ENCODE results near the gene LRRC8C.
"Not testable (repeated sequence)": the region's sequence is repeated elsewhere in the genome, so short reads cannot be mapped to it uniquely, and the experiment has no call there.

Gene LRRC8C

DNA sequence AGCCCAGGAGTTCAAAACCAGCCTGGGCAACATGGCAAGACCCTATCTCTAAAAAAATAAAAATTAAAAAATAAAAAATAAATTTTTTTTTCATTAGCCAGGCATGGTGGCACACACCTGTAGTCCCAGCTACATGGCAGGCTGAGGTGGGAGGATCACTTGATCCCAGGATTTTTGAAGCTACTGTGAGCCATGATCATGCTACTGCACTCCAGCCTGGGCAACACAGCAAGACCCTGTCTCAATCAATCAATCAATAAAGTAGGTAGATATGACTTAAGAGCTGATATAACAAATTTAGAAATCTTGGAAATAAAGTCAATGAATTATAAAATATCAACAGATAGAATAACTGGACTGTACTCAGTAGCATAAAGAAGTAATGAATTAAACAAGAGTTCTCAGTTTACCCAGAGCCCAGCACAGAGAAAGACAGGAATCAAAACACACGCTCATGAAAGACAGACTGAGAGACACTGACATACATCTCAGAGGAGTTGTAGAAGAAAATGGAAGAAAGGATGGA is 69.7 kb downstream of the LRRC8C start:
- Histone ChIP-seq H3K9me3 (ENCODE audit: insufficient read depth, low read length, severe bottlenecking) (no peaks in the 10 kb centered on the region), H3K4me1 (ENCODE audit: insufficient read depth, low read length) (peaks cover 69% of the 10 kb centered on the region), H3K4me3 (ENCODE audit: low read depth in 1 of 2, low read length in 2 of 2) (no peak overlapping the region), H4K20me1 (ENCODE audit: insufficient read depth, low read length) (no peaks in the 10 kb centered on the region), H3K79me2 (ENCODE audit: insufficient read depth, low read length) (no peaks in the 10 kb centered on the region), H3K27me3 (ENCODE audit: insufficient read depth, low read length, poor library complexity) (no peaks in the 10 kb centered on the region), H3K36me3 (ENCODE audit: insufficient read depth, low read length) (peaks cover 3% of the 10 kb centered on the region; the same call in 1 of the 2 replicates), H2AFZ (ENCODE audit: low read depth, low read length) (no peak overlapping the region), H3K9ac (ENCODE audit: low read depth, low read length) (peak overlapping the region; percentile 7; the same call in 1 of the 2 replicates), H3K4me2 (ENCODE audit: insufficient read depth, low read length) (peak overlapping the region; percentile 31), H3K27ac (ENCODE audit: low read length) (peak overlapping the region; percentile 60)
- no peak for TF ChIP-seq EZH2 (IDR thresholded peaks at IDR 0.05; ENCODE audit: borderline replicate concordance, low read depth, low read length, severe bottlenecking)
- TF ChIP-seq, protein P1, sequence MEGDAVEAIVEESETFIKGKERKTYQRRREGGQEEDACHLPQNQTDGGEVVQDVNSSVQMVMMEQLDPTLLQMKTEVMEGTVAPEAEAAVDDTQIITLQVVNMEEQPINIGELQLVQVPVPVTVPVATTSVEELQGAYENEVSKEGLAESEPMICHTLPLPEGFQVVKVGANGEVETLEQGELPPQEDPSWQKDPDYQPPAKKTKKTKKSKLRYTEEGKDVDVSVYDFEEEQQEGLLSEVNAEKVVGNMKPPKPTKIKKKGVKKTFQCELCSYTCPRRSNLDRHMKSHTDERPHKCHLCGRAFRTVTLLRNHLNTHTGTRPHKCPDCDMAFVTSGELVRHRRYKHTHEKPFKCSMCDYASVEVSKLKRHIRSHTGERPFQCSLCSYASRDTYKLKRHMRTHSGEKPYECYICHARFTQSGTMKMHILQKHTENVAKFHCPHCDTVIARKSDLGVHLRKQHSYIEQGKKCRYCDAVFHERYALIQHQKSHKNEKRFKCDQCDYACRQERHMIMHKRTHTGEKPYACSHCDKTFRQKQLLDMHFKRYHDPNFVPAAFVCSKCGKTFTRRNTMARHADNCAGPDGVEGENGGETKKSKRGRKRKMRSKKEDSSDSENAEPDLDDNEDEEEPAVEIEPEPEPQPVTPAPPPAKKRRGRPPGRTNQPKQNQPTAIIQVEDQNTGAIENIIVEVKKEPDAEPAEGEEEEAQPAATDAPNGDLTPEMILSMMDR (IDR thresholded peaks at IDR 0.05; ENCODE audit: borderline replicate concordance, extremely low read depth, low read length, poor library complexity, severe bottlenecking): no peak
- DNase-seq (no peak), ATAC-seq (ENCODE audit: insufficient read depth, low read depth) (no peak)

DNA sequence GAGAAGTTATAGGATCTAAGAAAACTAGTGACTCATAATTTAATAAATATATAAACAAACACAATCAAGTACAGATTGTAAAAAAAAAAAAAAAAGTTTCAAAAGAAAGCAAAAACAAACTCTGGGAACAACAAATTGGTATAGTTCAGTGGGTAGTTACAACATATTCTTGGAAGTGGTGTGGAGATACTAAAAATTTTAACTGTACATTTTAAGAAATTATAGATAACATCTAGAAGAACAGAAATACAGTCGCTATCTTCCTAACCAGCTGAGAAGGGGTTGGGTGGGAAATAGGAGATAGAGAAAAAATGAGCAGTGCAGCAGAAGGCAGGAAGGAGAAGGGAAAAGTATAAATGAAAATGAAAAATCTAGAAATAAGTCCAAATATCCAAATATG is 70.5 kb downstream of the LRRC8C start:
- H3K9ac ChIP-seq (ENCODE audit: low read depth, low read length): 0 out of 2 replicates have a peak overlapping the region, but pooled peaks have one; percentile 7
- H3K27ac ChIP-seq (ENCODE audit: low read length): peak overlapping the region; percentile 60; the same call in 1 of the 2 replicates
- DNase-seq: no peak
- no peaks in the 10 kb centered on the region for H3K79me2 ChIP-seq (ENCODE audit: insufficient read depth, low read length)
- H3K9me3 ChIP-seq (ENCODE audit: insufficient read depth, low read length, severe bottlenecking): no peaks in the 10 kb centered on the region
- peaks cover 60% of the 10 kb centered on the region for H3K4me1 ChIP-seq (ENCODE audit: insufficient read depth, low read length)
- peaks cover 3% of the 10 kb centered on the region; the same call in 1 of the 2 replicates for H3K36me3 ChIP-seq (ENCODE audit: insufficient read depth, low read length)
- no peak for TF ChIP-seq EZH2 (IDR thresholded peaks at IDR 0.05; ENCODE audit: borderline replicate concordance, low read depth, low read length, severe bottlenecking)
- H3K27me3 ChIP-seq (ENCODE audit: insufficient read depth, low read length, poor library complexity): no peaks in the 10 kb centered on the region
- peak overlapping the region; percentile 31 for H3K4me2 ChIP-seq (ENCODE audit: insufficient read depth, low read length)
- H2AFZ ChIP-seq (ENCODE audit: low read depth, low read length): no peak overlapping the region
- H3K4me3 ChIP-seq (ENCODE audit: low read depth in 1 of 2, low read length in 2 of 2): no peak overlapping the region
- no peaks in the 10 kb centered on the region for H4K20me1 ChIP-seq (ENCODE audit: insufficient read depth, low read length)
- peak; percentile 69 for ATAC-seq (ENCODE audit: insufficient read depth, low read depth)

DNA sequence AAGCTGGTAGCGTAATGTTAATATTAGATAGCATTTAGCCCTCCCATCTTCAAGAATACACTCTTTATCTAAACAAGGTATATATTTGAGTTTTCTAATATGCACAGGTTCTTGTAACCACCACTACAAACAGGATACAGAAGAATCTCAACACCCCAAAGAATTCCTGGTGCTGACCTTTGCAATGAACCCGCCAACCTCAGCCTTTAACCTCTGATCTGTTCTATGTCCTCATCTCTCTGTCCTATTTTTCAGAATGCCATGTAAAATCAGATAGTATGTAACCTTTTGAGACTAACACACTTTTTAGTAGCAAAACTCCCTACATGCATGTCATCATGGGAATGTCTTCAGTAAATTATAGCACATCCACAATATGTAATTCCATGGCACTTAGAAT is 71.1 kb downstream of the LRRC8C start:
- H4K20me1 ChIP-seq (ENCODE audit: insufficient read depth, low read length): no peaks in the 10 kb centered on the region
- no peaks in the 10 kb centered on the region for H3K79me2 ChIP-seq (ENCODE audit: insufficient read depth, low read length)
- no peak overlapping the region for H3K9ac ChIP-seq (ENCODE audit: low read depth, low read length)
- DNase-seq: no peak
- TF ChIP-seq, protein P1 (IDR thresholded peaks at IDR 0.05; ENCODE audit: borderline replicate concordance, extremely low read depth, low read length, poor library complexity, severe bottlenecking): no peak
- TF ChIP-seq EZH2 (IDR thresholded peaks at IDR 0.05; ENCODE audit: borderline replicate concordance, low read depth, low read length, severe bottlenecking): no peak
- H3K27me3 ChIP-seq (ENCODE audit: insufficient read depth, low read length, poor library complexity): no peaks in the 10 kb centered on the region
- peaks cover 3% of the 10 kb centered on the region; the same call in 1 of the 2 replicates for H3K36me3 ChIP-seq (ENCODE audit: insufficient read depth, low read length)
- peaks cover 55% of the 10 kb centered on the region for H3K4me1 ChIP-seq (ENCODE audit: insufficient read depth, low read length)
- ATAC-seq (ENCODE audit: insufficient read depth, low read depth): 0 out of 3 replicates have a peak, but pooled peaks have one; percentile 24
- H3K27ac ChIP-seq (ENCODE audit: low read length): peak overlapping the region; percentile 60
- H2AFZ ChIP-seq (ENCODE audit: low read depth, low read length): no peak overlapping the region
- no peaks in the 10 kb centered on the region for H3K9me3 ChIP-seq (ENCODE audit: insufficient read depth, low read length, severe bottlenecking)
- no peak overlapping the region for H3K4me2 ChIP-seq (ENCODE audit: insufficient read depth, low read length)
- H3K4me3 ChIP-seq (ENCODE audit: low read depth in 1 of 2, low read length in 2 of 2): no peak overlapping the region

DNA sequence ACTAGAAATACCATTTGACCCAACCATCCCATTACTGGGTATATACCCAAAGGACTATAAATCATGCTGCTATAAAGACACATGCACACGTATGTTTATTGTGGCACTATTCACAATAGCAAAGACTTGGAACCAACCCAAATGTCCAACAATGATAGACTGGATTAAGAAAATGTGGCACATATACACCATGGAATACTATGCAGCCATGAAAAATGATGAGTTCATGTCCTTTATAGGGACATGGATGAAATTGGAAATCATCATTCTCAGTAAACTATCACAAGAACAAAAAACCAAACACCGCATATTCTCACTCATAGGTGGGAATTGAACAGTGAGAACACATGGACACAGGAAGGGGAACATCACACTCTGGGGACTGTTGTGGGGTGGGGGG is 72.0 kb downstream of the LRRC8C start:
- not testable (repeated sequence) for H3K27ac ChIP-seq (ENCODE audit: low read length); H3K36me3 ChIP-seq (ENCODE audit: insufficient read depth, low read length); DNase-seq; H3K4me3 ChIP-seq (ENCODE audit: low read depth in 1 of 2, low read length in 2 of 2); H3K79me2 ChIP-seq (ENCODE audit: insufficient read depth, low read length); H3K27me3 ChIP-seq (ENCODE audit: insufficient read depth, low read length, poor library complexity); H4K20me1 ChIP-seq (ENCODE audit: insufficient read depth, low read length); H3K9me3 ChIP-seq (ENCODE audit: insufficient read depth, low read length, severe bottlenecking); H3K9ac ChIP-seq (ENCODE audit: low read depth, low read length); H2AFZ ChIP-seq (ENCODE audit: low read depth, low read length); H3K4me2 ChIP-seq (ENCODE audit: insufficient read depth, low read length); ATAC-seq (ENCODE audit: insufficient read depth, low read depth)
- H3K4me1 ChIP-seq (ENCODE audit: insufficient read depth, low read length): peaks cover 46% of the 10 kb centered on the region
